Endothelial cell of umbilical vein (primary cell): ENCODE data around the gene CIDEB. TPM values are rescaled to one million over a fixed set of nuclear protein-coding genes. Genes with fewer than 3 reads are reported as not detected.

Experiments
- BruUV-seq: library from RNA; stranded (reverse); fragments of 400-500 nt; replicated peaks from 2 replicates; lab custom pipeline; 2021; lab: Mats Ljungman, UMichigan
- CTCF ChIA-PET: fragments of 300-600, 350-600 bp; sonication (Branson Sonifier 250); formaldehyde crosslinking; loops from one replicate; lab custom pipeline; 2021; ENCODE audit warnings: antibody characterized with exemption, inconsistent platforms; lab: Charles Lee
- POLR2A ChIA-PET: fragments of 300-600, 350-600 bp; sonication (Branson Sonifier 250); formaldehyde crosslinking; loops from one replicate; lab custom pipeline; 2021; ENCODE audit warnings: antibody characterized with exemption, inconsistent platforms; lab: Charles Lee
- DNase-seq: peaks from one replicate; pipeline ENCODE4 v3.0.0-alpha.2; 2011; ENCODE audit warnings: low read depth, low spot score
- FAIRE-seq: peaks from 2 replicates; lab custom pipeline; 2011; peaks lifted over from hg19 to GRCh38; lab: Jason Lieb, UNC
- H2AFZ ChIP-seq: 2 replicates; pipeline ENCODE4 v1.6.0; 2012; ENCODE audit warnings: low read depth, low read length, control low read depth, inconsistent platforms
- H3K27ac ChIP-seq: 2 replicates; pipeline ENCODE4 v1.5.1; 2011; ENCODE audit warnings: low read depth, mild to moderate bottlenecking, control low read depth, low read length, moderate library complexity; ENCODE audit not compliant: insufficient read depth
- H3K27me3 ChIP-seq, 2 experiments: 2 replicates each; pipeline versions ENCODE4 v1.6.0 to v1.6.1; 2011; ENCODE audit warnings: low read length in 2 of 2, mixed read lengths in 1 of 2; ENCODE audit not compliant: control insufficient read depth in 2 of 2, insufficient read depth in 2 of 2
- H3K36me3 ChIP-seq, 2 experiments: 2 replicates in 1 of 2; 3 replicates in 1 of 2; pipeline ENCODE4 v1.5.1; 2011; ENCODE audit warnings: low read length in 2 of 2, mild to moderate bottlenecking in 1 of 2, moderate library complexity in 1 of 2; ENCODE audit not compliant: control insufficient read depth in 2 of 2, insufficient read depth in 2 of 2; ENCODE audit errors: extremely low read depth in 1 of 2
- H3K4me1 ChIP-seq: 3 replicates; pipeline ENCODE4 v1.5.1; 2011; ENCODE audit warnings: mild to moderate bottlenecking, low read length; ENCODE audit not compliant: control insufficient read depth, insufficient read depth; ENCODE audit errors: extremely low read depth
- H3K4me2 ChIP-seq: 2 replicates; pipeline ENCODE4 v1.6.1; 2011; ENCODE audit warnings: low read length, control low read depth, mixed read lengths; ENCODE audit not compliant: insufficient read depth
- H3K4me3 ChIP-seq, 3 experiments: fragments of 200-600 bp in 1 of 3; sonication (generic), shearing (Covaris generic) in 1 of 3; replicated peaks in 1 of 3; 2 replicates each; pipeline ENCODE4 v1.5.1; 2011 to 2016; ENCODE audit warnings: control low read depth in 3 of 3, low read length in 3 of 3, mild to moderate bottlenecking in 2 of 3, inconsistent platforms in 1 of 3, low read depth in 1 of 3, moderate library complexity in 1 of 3; ENCODE audit not compliant: insufficient read depth in 1 of 3
- H3K79me2 ChIP-seq: 2 replicates; pipeline ENCODE4 v1.6.0; 2012; ENCODE audit warnings: low read length, inconsistent platforms; ENCODE audit not compliant: control insufficient read depth, insufficient read depth
- H3K9ac ChIP-seq: replicated peaks from 2 replicates; pipeline ENCODE3; 2011; ENCODE audit warnings: low read length, control low read depth; ENCODE audit not compliant: insufficient read depth; ENCODE audit errors: extremely low read depth
- H3K9me1 ChIP-seq: replicated peaks from 3 replicates; pipeline ENCODE4 v1.6.0; 2011; ENCODE audit warnings: mild to moderate bottlenecking, low read length; ENCODE audit not compliant: control insufficient read depth, insufficient read depth; ENCODE audit errors: extremely low read depth
- H3K9me3 ChIP-seq: replicated peaks from 2 replicates; pipeline ENCODE4 v1.5.1; 2012; ENCODE audit warnings: low read length, inconsistent platforms; ENCODE audit not compliant: control insufficient read depth, insufficient read depth
- H4K20me1 ChIP-seq: replicated peaks from 2 replicates; pipeline ENCODE3; 2011; ENCODE audit warnings: mild to moderate bottlenecking, low read length; ENCODE audit not compliant: control insufficient read depth, insufficient read depth; ENCODE audit errors: extremely low read depth
- FOS ChIP-seq: IDR thresholded peaks from 2 replicates; pipeline ENCODE4 v1.6.1; 2011; ENCODE audit warnings: mild to moderate bottlenecking, low read length, moderate library complexity, borderline replicate concordance; ENCODE audit not compliant: insufficient read depth
- JUN ChIP-seq: IDR thresholded peaks from 2 replicates; pipeline ENCODE4 v1.6.1; 2011; ENCODE audit warnings: borderline replicate concordance, low read depth; ENCODE audit not compliant: insufficient read length, insufficient read depth
- MYC ChIP-seq: IDR thresholded peaks from one replicate; pipeline ENCODE4 v1.6.1; 2011; ENCODE audit warnings: mild to moderate bottlenecking, low read depth, low read length
- POLR2A ChIP-seq: IDR thresholded peaks from 2 replicates; pipeline ENCODE4 v1.6.1; 2012; ENCODE audit warnings: low read depth, mild to moderate bottlenecking, control low read depth, low read length
- POLR2AphosphoS5 ChIP-seq: IDR thresholded peaks from 2 replicates; pipeline ENCODE4 v1.6.1; 2012; ENCODE audit warnings: low read depth, mild to moderate bottlenecking, control low read depth, low read length, moderate library complexity; ENCODE audit not compliant: insufficient read depth
- dilution Hi-C: fragments of 300-500 bp; cut with MboI; formaldehyde crosslinking; loops from one replicate; pipeline ENCODE4 v1.15.0; 2019; ENCODE audit warnings: low sequenced_read_pairs; ENCODE audit not compliant: extremely low pct_ligation_motif_present
- intact Hi-C: fragments of 100-400 bp; cut with micrococcal nuclease; formaldehyde crosslinking; loops from one replicate; pipeline ENCODE4 v1.10.0; 2022
- polyA plus RNA-seq, 4 experiments: library from polyadenylated mRNA; depleted of rRNA in 3 of 4; stranded (reverse) in 3 of 4; unstranded in 1 of 4; fragments of >200 nt; gene quantifications; 2 replicates each; pipeline versions ENCODE4 v1.2.1 to v1.2.3, GENCODE V29; 2011 to 2012; ENCODE audit warnings: missing spikeins in 1 of 4
- total RNA-seq: library from RNA; stranded (reverse); gene quantifications from 2 replicates; pipeline ENCODE4 v1.2.3, GENCODE V29; 2021
- TF ChIP-seq, protein P1 (sequence below): IDR thresholded peaks from 2 replicates; pipeline ENCODE4 v1.6.1; 2011; ENCODE audit not compliant: insufficient read depth, insufficient read length

Gene CIDEB
- total and polyA plus RNA-seq, 2 donors (not counting 3 experiments of a cell fraction or from before 2014, with no cell fraction given), result 5.2 to 7.2 TPM

DNA sequence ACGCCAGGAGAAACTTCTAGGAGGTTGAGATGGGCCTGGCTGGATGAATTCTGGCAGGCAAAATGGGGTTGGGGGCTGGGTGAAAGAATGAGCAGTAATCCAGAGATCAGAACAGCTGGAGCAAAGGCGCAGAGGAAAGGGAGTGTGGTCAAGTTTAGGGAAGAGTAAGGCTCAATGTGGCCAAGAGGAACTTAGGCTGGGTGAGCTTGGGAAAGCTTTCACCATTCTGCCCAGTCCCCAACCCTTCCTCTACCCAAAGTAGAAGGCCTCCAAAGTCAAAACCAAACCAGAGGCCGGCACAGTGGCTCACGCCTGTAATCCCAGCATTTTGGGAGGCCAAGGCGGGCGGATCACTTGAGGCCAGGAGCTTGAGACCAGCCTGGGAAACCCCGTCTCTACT, 26.1 kb downstream of the CIDEB start:
- dilution Hi-C loops (no loop called here), intact Hi-C loops (no loop called here)
- FAIRE-seq (no peak), DNase-seq (no peak)
- H3K9me1 ChIP-seq, result no peaks in the 10 kb centered on the region
- ChIA-PET POLR2A (no interaction called here), CTCF (interaction anchor here (1.5 to 4.0 kb wide), 2 partner anchors 11 to 16 kb away, joined by 4 to 27 read pairs; no protein-coding TSS in a partner anchor)
- no peaks in the 10 kb centered on the region for H3K27me3 ChIP-seq
- no peak overlapping the region for H3K27ac ChIP-seq
- H3K4me3 ChIP-seq, result no peak overlapping the region
- H3K79me2 ChIP-seq, result no peaks in the 10 kb centered on the region
- BruUV-seq, result no TSS peak
- TF ChIP-seq, protein P1, sequence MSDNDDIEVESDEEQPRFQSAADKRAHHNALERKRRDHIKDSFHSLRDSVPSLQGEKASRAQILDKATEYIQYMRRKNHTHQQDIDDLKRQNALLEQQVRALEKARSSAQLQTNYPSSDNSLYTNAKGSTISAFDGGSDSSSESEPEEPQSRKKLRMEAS, result no peak
- TF ChIP-seq POLR2A, result no peak
- no peak for TF ChIP-seq JUN
- no peaks in the 10 kb centered on the region for H3K9me3 ChIP-seq
- no peak overlapping the region for H3K4me2 ChIP-seq
- no peaks in the 10 kb centered on the region for H4K20me1 ChIP-seq
- no peaks in the 10 kb centered on the region for H3K36me3 ChIP-seq
- H2AFZ ChIP-seq, result no peak overlapping the region
- H3K4me1 ChIP-seq, result no peaks in the 10 kb centered on the region
- H3K9ac ChIP-seq, result no peak overlapping the region

DNA sequence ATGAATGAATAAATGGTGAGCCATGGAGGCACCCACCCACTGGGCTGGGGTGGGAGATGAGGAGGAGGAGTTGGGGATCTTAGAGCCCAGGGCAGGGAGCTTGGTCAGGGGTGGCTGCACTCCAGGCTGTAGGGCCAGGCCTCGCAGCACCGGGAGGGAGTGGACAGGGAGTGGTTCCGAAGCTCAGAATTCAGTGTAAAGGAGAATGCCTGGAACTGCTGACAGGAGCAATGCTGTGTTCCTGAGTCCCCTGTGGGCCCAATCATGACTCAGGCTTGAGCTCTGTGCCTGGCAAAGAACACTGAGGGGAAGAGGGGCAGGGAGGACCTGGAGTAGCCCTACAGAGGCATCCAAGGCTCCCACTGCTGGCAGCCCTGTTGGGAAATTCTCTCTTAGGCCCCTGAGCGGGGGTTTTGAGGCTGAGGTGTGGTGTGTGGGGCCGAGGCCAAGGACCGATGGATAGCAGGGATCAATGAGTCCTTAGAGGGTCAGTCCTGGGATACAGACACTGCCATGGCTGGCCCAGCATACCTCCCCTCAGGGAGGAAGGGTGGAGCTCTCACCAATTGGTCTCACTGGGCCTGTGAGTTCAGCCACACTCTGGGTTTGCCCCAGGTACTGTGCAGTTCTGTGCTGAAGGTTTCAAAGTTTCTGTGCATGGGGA, 26.8 kb downstream of the CIDEB start:
- CTCF ChIA-PET, result interaction anchor here (1.1 to 4.0 kb wide), 5 partner anchors 14 to 65 kb away, joined by 3 to 27 read pairs (median 5); partner anchors contain the start of genes MDP1 and TINF2
- Histone ChIP-seq H3K27me3 (no peaks in the 10 kb centered on the region), H3K79me2 (no peaks in the 10 kb centered on the region), H3K4me3 (no peak overlapping the region), H3K9me3 (no peaks in the 10 kb centered on the region), H3K4me1 (no peaks in the 10 kb centered on the region), H3K27ac (no peak overlapping the region), H3K9me1 (no peaks in the 10 kb centered on the region), H2AFZ (no peak overlapping the region), H3K36me3 (no peaks in the 10 kb centered on the region), H3K9ac (no peak overlapping the region), H3K4me2 (no peak overlapping the region), H4K20me1 (no peaks in the 10 kb centered on the region)
- dilution Hi-C loops, result no loop called here
- intact Hi-C loops, result no loop called here
- FAIRE-seq, result no peak
- TF ChIP-seq, protein P1, result no peak
- TF ChIP-seq MYC (no peak), JUN (no peak), FOS (no peak), POLR2AphosphoS5 (no peak)
- POLR2A ChIA-PET, result interaction anchor here (1.0 kb wide), 1 partner anchor 9 kb away, joined by 4 read pairs; the partner anchor contains the start of gene RABGGTA
- no TSS peak for BruUV-seq
- no peak for DNase-seq
